HG02642 (cell line): ENCODE measurements around the gene INPP5A.

ENCODE experiments used
- ATAC-seq: cut with Tn5 transposase; IDR thresholded peaks from one replicate; pipeline ENCODE4 v1.9.1; 2021; ENCODE audit warnings: mild to moderate bottlenecking; ENCODE audit not compliant: unreplicated experiment, poor library complexity

The INPP5A gene

GRCh38 chr10:132533571-132534260 lies 3.9 kb upstream of the INPP5A start:
- ATAC-seq, result no peak

GRCh38 chr10:132534391-132535064 lies 3.1 kb upstream of the INPP5A start:
- no peak for ATAC-seq

- ATAC-seq, result no peak
Observed at GRCh38 chr10:132535065-132535651, 2.4 kb upstream of the INPP5A start.

- no peak for ATAC-seq
Observed at GRCh38 chr10:132536241-132536876, 1.2 kb upstream of the INPP5A start.

- peak; percentile 86 for ATAC-seq
Observed at GRCh38 chr10:132536877-132537683, 507 bp upstream of the INPP5A start.

- no peak for ATAC-seq
Observed at GRCh38 chr10:132538031-132538789, 623 bp downstream of the INPP5A start.

- ATAC-seq, result no peak
Observed at GRCh38 chr10:132538790-132539421, 1.3 kb downstream of the INPP5A start.

- no peak for ATAC-seq
Observed at GRCh38 chr10:132539431-132539839, 1.8 kb downstream of the INPP5A start.

GRCh38 chr10:132539894-132540293 lies 2.3 kb downstream of the INPP5A start:
- ATAC-seq, result no peak

GRCh38 chr10:132540456-132540855 lies 2.9 kb downstream of the INPP5A start:
- no peak for ATAC-seq

GRCh38 chr10:132541129-132541528 lies 3.5 kb downstream of the INPP5A start:
- ATAC-seq, result no peak

GRCh38 chr10:132541601-132542011 lies 4.0 kb downstream of the INPP5A start:
- no peak for ATAC-seq

GRCh38 chr10:132542086-132542775 lies 4.6 kb downstream of the INPP5A start:
- no peak for ATAC-seq

- no peak for ATAC-seq
Observed at GRCh38 chr10:132542819-132543218, 5.2 kb downstream of the INPP5A start.

- ATAC-seq, result no peak
Observed at GRCh38 chr10:132543916-132544743, 6.5 kb downstream of the INPP5A start.

GRCh38 chr10:132544744-132545658 lies 7.4 kb downstream of the INPP5A start:
- no peak for ATAC-seq
